TTC549 (cell line): ENCODE results near the gene CHAD.

Experiments
- FAIRE-seq: peaks from 2 replicates; lab custom pipeline; 2012; peaks lifted over from hg19 to GRCh38; lab: Jason Lieb, UNC

CHAD gene

DNA sequence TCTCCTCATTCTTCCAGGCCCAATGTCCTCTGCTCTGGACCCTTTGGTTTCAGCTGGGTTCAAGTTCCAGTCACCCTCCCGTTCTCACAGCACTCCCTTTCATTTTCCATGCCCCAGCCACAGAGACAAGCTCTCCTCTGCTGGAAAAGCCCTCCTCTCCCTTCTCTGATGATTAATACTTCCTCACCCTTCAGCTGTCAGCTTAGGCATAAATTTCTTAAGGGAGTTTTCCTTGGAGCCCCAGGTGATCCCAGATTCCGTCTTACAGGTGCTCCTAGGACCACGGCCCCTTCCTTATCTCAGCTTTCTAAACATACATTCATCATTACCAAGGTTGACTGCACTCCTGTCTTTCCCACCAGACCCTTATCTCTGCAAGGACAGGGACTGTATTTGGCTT, 10.4 kb downstream of the CHAD start:
- FAIRE-seq, result no peak

- FAIRE-seq, result no peak
Measured at GRCh38 chr17:50457621-50458020, 11.1 kb downstream of the CHAD start.

GRCh38 chr17:50453901-50454300, 14.8 kb downstream of the CHAD start:
- no peak for FAIRE-seq

GRCh38 chr17:50452630-50453300, 15.9 kb downstream of the CHAD start:
- no peak for FAIRE-seq

DNA sequence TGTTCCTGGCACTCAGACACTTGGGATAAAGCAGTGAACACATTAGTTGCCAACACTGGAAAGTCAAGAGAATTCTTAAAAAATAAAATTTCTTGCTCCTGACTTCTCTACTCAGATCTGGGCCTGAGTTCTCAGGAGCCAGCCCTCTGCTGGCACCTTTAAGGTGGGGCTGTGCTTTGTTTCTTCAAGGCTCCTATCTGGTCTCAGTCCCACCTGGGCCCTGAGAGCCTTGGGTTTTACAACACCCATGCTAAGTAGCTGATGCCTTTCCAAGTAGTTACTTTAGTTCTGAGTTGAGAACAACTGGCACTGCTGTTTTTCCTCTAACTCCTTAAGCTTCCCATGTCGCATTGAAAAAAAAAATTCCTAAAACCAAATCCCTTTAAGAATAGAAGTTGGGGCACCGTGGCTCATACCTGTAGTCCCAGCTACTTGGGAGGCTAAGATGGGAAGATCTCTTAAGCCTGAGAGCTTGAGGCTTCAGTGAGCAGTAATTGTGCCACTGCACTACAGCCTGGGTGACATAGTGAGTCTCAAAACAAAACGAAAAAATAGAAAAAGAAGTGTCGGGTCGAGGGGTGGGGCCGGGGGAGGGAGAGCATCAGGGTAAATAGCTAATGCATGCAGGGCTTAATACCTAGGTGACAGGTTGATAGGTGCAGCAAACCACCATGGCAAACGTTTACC, 16.6 kb downstream of the CHAD start:
- FAIRE-seq, result no peak

DNA sequence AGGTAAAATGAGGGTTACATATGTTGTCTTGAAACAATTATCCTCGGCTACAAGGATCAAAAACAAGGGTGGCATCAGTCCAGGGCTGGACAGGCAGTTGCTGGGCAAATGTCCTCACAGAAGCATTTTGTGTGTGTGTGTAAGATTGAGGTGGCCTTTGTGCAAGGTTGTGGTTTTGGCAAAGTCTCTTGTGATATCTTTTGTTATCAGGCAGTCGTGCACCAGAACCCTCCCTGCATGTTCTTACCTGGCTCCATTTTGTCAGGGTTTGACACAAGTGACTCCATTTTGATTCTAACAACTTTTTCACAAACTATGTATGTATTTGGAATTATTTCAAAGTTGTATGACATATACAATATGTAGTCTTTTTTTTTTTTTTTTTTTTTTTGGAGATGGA, 20.0 kb downstream of the CHAD start:
- FAIRE-seq, result no peak

- no peak for FAIRE-seq
Measured at GRCh38 chr17:50447870-50448595, 20.6 kb downstream of the CHAD start.

GRCh38 chr17:50445730-50446325, 22.9 kb downstream of the CHAD start:
- FAIRE-seq, result no peak

DNA sequence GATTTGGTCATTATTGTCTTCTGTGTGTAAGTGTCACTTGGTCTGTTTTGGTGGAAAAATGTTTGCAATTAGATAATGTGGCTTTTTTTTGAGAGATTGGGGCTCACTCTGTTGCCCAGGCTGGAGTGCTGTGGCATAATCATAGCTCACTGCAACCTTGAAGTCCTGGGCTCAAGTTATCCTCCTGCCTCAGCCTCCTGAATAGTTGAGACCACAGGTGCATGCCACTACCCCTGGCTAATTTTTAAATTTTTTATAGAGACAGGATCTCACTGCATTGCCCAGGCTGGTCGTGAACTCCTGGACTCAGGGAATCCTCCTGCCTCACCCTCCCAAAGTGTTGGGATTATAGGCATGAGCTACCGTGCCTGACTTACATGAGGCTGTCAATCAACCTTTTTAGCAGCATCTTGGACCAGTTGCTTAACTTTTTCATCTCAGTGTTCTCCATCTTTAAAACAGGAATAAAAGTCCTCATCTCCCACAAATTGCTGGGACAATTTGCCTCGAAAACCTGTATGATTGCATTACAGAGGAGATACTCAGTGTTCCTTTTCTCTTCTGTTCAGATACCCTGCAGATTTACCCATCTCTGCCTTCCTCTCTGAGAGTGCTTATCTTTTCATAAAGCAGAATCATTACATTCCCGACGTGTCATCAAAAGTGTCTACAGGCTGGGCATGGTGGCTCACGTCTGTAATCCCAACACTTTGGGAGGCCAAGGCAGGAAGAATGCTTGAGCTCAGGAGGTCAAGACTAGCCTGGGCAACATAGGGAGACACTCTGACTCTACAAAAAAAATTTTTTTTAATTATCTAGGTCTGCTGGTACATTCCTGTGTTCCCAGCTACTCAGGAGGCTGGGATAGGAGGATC, 23.6 kb downstream of the CHAD start:
- no peak for FAIRE-seq

- no peak for FAIRE-seq
Measured at GRCh38 chr17:50443505-50443974, 25.1 kb downstream of the CHAD start.

GRCh38 chr17:50440838-50441829, 27.5 kb downstream of the CHAD start:
- no peak for FAIRE-seq

GRCh38 chr17:50440172-50440837, 28.4 kb downstream of the CHAD start:
- FAIRE-seq, result no peak

DNA sequence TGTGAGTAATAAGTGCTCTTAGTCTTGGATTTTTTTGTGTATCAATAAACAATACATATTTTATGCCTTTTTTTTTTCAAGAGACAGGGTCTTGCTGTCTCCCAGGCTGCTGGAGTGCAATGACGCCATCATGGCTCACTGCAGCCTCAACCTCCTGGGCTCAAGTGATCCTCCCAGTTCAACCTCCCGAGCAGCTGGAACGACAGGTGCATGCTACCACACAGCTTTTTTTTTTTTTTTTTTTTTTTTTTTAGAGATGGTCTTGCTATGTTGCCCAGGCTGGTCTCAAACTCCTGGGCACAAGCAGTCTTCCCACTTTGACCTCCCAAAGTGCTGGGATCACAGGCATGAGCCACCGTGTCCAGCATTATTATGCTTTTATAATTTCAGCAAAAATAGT, 29.7 kb downstream of the CHAD start:
- FAIRE-seq, result no peak

- no peak for FAIRE-seq
Measured at GRCh38 chr17:50437409-50437808, 31.3 kb downstream of the CHAD start.

DNA sequence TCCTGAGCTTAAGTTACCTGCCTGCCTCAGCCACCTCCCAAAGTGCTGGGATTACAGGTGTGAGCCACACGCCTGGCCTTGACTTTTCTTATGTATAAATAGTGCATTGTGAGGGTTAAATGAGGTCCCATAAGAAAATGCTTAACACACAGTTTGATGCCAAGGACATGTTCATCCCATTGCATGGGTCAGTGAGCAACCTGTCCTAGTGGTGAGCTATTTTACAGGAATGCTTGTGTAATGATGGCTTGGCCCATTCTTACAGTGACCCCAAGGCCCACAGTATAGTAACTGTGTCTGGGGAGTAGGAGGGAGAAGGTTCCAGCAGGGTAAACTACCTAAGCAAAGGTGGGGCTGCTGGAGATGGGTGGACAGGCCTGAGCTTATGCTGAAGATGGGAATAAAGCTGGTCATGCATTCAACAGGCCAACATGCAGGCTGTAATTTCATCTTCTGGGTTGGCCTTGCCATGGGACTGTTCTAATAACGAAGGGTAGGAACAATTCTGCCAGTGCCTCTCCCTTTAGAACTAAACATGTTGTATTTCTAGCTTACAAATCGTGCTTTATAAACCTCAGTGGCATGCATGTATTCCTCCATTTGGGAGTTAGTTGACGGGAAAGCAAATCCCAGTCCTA, 36.4 kb downstream of the CHAD start:
- FAIRE-seq, result no peak

- FAIRE-seq, result no peak
Measured at GRCh38 chr17:50430821-50431618, 37.7 kb downstream of the CHAD start.

DNA sequence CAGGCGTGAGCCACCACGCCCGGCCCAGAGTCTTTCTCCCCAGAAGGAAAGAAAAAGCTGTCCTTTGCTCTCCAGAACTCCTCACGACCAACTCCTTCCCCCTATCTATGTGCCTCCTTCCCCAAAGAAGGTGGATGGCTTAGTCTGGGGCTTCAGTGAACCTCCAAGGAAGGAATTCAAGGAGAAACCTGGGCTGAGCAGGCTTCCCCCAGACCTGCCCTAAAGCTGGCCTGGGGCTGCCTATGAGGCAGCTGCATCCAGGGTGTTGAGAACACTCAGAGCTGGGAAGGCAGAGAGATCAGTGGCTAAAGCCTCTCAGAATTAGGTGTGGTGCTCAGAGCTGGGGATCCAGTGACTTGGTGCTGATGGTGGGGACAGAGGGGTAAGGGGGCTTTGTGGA, 38.9 kb downstream of the CHAD start:
- FAIRE-seq, result no peak

DNA sequence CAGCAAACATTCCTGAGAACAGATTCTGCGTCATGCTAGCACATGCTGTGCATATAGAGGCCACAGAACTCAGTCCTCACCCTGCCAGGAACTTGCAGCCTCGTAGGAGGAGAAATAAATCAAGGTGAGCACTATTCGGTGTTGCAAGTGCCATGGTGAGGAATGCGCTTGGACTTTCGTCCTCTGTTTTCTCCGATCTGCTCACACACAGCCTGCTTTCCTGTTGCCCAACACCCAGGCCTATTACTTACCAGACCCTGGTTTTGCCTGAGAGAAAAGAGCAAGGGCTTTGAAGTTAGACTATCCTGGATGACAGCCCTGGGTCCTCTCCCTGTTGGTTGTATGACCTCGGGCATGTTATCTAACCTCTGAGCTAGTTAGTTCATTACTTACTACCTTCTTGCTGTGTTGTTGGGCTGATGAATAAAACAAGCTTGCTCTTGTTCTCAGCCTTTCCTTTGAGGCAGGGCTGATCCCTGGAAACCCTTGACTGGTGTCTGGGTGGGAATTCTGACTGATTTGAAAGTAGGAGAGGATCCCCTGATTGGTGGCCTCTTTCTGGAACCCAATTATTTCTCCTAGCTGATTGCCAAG, 39.8 kb downstream of the CHAD start:
- FAIRE-seq, result no peak
